ENCODE measurements around the gene TEX36. TPM values are rescaled to one million over a fixed set of nuclear protein-coding genes. Genes with fewer than 3 reads are reported as not detected.

TEX36 gene
- not detected in 5 replicates for total RNA-seq (2022; extraction: Qiagen RNA extraction; ENCODE audit: low read depth)

GRCh38 chr10:125683063-125683462 lies at the start of gene TEX36:
TSS of gene TEX36 (minus strand) at chr10:125683163. CDS start at chr10:125682989, 174 bp downstream.

GRCh38 chr10:125719173-125720001 lies 36.4 kb upstream of the TEX36 start, which contains the start of gene EDRF1:
TSS of gene EDRF1 (plus strand) at chr10:125719709. CDS start at chr10:125719808, 99 bp downstream.

Other genes with a start within 250 kb of the TEX36 start
- gene EDRF1, start 36.5 kb upstream of the TEX36 start, total RNA-seq (2022; extraction: Qiagen RNA extraction; ENCODE audit: low read depth) = 10.7 to 19.1 TPM (median 16.9 TPM) in 5 replicates
- 0.05 TPM in 1 of 5 replicates, not detected in the others for gene MMP21, start 92.7 kb upstream of the TEX36 start, total RNA-seq (2022; extraction: Qiagen RNA extraction; ENCODE audit: low read depth)
- gene UROS, start 140.1 kb upstream of the TEX36 start, total RNA-seq (2022; extraction: Qiagen RNA extraction; ENCODE audit: low read depth) = 61.2 to 69.0 TPM (median 63.8 TPM) in 5 replicates
- gene BCCIP, start 140.4 kb upstream of the TEX36 start, total RNA-seq (2022; extraction: Qiagen RNA extraction; ENCODE audit: low read depth) = 108 to 162 TPM (median 124 TPM) in 5 replicates
- 32.9 to 49.2 TPM (median 46.9 TPM) in 5 replicates for gene DHX32, start 198.1 kb upstream of the TEX36 start, total RNA-seq (2022; extraction: Qiagen RNA extraction; ENCODE audit: low read depth)
- gene FANK1, start 213.4 kb upstream of the TEX36 start, total RNA-seq (2022; extraction: Qiagen RNA extraction; ENCODE audit: low read depth) = 2.4 to 3.8 TPM (median 3.0 TPM) in 5 replicates